Spleen (tissue), 7 donors: Measurements from ENCODE around the gene AURKAIP1.

ENCODE experiments used
- POLR2A ChIP-seq, 3 donors: fragments of 450-650 bp; IDR thresholded peaks; one replicate each; pipeline ENCODE4 v1.5.1; 2017; ENCODE audit warnings: antibody characterized with exemption in 3 of 3, mild to moderate bottlenecking in 1 of 3
- TF ChIP-seq, protein P1 (sequence below), 11 experiments: fragments of 200-600 bp in 7 of 11; fragments of 450-650 bp in 4 of 11; sonication (generic) in 4 of 11; IDR thresholded peaks in 8 of 11; conservative IDR thresholded peaks in 3 of 11; 1 replicate in 7 of 11; 2 replicates in 4 of 11; pipeline versions ENCODE4 v1.4.0 to v1.8.0; 2016 to 2021; ENCODE audit warnings: antibody characterized with exemption in 11 of 11, inconsistent platforms in 4 of 11, mild to moderate bottlenecking in 1 of 11
- donor health status: DM: no; HTN: no; CAD: no; lungs with moderate emphysema.
- donor health status: DM: no; HTN: no; CAD: no.
- donor health status: DM: no; HTN: no; CAD: no.

DNA sequence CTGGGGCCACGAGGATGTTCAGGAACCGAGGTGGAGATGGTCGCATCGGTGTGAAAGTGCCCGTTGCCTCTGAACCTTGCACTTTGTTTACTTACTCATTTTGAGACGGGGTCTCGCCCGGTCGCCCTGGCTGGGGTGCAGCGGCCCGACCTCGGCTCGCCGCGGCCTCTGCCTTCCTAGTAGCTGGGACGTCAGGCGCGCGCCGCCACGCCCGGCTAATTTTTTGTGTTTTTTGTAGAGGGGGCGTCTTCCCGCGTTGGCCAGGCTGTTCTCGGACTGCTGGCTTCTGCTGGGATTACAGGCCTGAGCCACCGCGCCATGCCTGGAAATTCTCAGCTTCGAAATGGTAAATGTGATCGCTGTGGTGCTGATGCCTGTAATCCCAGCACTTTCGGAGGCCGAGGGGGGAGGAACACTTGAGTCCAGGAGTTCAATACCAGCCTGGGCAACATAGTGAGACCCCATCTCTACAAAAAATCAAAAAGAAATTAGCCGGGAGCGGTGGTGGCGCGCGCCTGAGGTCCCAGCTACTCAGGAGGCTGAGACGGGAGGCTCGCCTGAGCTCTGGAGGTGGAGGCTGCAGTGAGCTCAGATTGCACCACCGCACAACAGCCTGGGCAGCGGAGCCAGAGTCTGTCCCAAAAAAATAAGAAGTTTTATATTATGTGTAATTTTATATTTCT is 32.8 kb upstream of the AURKAIP1 start:
- TF ChIP-seq, protein P1, sequence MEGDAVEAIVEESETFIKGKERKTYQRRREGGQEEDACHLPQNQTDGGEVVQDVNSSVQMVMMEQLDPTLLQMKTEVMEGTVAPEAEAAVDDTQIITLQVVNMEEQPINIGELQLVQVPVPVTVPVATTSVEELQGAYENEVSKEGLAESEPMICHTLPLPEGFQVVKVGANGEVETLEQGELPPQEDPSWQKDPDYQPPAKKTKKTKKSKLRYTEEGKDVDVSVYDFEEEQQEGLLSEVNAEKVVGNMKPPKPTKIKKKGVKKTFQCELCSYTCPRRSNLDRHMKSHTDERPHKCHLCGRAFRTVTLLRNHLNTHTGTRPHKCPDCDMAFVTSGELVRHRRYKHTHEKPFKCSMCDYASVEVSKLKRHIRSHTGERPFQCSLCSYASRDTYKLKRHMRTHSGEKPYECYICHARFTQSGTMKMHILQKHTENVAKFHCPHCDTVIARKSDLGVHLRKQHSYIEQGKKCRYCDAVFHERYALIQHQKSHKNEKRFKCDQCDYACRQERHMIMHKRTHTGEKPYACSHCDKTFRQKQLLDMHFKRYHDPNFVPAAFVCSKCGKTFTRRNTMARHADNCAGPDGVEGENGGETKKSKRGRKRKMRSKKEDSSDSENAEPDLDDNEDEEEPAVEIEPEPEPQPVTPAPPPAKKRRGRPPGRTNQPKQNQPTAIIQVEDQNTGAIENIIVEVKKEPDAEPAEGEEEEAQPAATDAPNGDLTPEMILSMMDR (IDR thresholded peaks at IDR 0.05 in 8 of 11, conservative IDR thresholded peaks at IDR 0.05 in 3 of 11): no peak
- TF ChIP-seq POLR2A (IDR thresholded peaks at IDR 0.05): no peak
